ENCODE data around the gene CELA3A.
A peak's percentile ranks its signal among the peaks of the same experiment; 100 is the strongest.
"Not testable (repeated sequence)": the region's sequence is repeated elsewhere in the genome, so short reads cannot be mapped to it uniquely, and the experiment has no call there.

Gene CELA3A

GRCh38 chr1:22001409-22001808 is at the start of gene CELA3A:
Gene CELA3A (plus strand): TSS chr1:22001657. CDS start chr1:22001675, 18 bp downstream.
- DNase-seq: no peak

- DNase-seq: no peak
These were observed 48.5 kb upstream of the CELA3A start for GRCh38 chr1:21952786-21953520.

GRCh38 chr1:21955058-21955457 is 46.4 kb upstream of the CELA3A start:
- no peak for DNase-seq

GRCh38 chr1:21955501-21956281 is 45.8 kb upstream of the CELA3A start:
- DNase-seq: no peak

GRCh38 chr1:21956720-21957552 is 44.5 kb upstream of the CELA3A start:
- peak; percentile 52 for DNase-seq

GRCh38 chr1:21961337-21961736 is 40.1 kb upstream of the CELA3A start:
- no peak for DNase-seq

GRCh38 chr1:21961799-21962198 is 39.7 kb upstream of the CELA3A start:
- DNase-seq: no peak

GRCh38 chr1:21963477-21964217 is 37.8 kb upstream of the CELA3A start:
- peak; percentile 82 for DNase-seq

- DNase-seq: no peak
These were observed 35.0 kb upstream of the CELA3A start for GRCh38 chr1:21966247-21967000.

GRCh38 chr1:21967216-21967615 is 34.2 kb upstream of the CELA3A start:
- not testable (repeated sequence) for DNase-seq

- DNase-seq: not testable (repeated sequence)
These were observed 32.4 kb upstream of the CELA3A start for GRCh38 chr1:21969066-21969465.

GRCh38 chr1:21970523-21970922 is 30.9 kb upstream of the CELA3A start:
- DNase-seq: not testable (repeated sequence)

- not testable (repeated sequence) for DNase-seq
These were observed 28.4 kb upstream of the CELA3A start for GRCh38 chr1:21972973-21973441.

- DNase-seq: not testable (repeated sequence)
These were observed 27.5 kb upstream of the CELA3A start for GRCh38 chr1:21973948-21974347.

GRCh38 chr1:21974699-21975098 is 26.8 kb upstream of the CELA3A start:
- DNase-seq: not testable (repeated sequence)

GRCh38 chr1:21975296-21975695 is 26.2 kb upstream of the CELA3A start:
- not testable (repeated sequence) for DNase-seq

- not testable (repeated sequence) for DNase-seq
These were observed 24.7 kb upstream of the CELA3A start, which contains the start of gene CELA3B for GRCh38 chr1:21976703-21977239. Gene CELA3B (plus strand): TSS chr1:21977022. CDS start chr1:21977040, 18 bp downstream.

- DNase-seq: not testable (repeated sequence)
These were observed 23.2 kb upstream of the CELA3A start for GRCh38 chr1:21978209-21978608.

GRCh38 chr1:21980515-21981220 is 20.8 kb upstream of the CELA3A start:
- DNase-seq: not testable (repeated sequence)

GRCh38 chr1:21981253-21981652 is 20.2 kb upstream of the CELA3A start:
- DNase-seq: not testable (repeated sequence)

Measured in activated naive CD4-positive, alpha-beta T cell treated with Interleukin-2 at 50 U/mL for 16 hours (primary cell).